ENCODE results near the gene SNCG. TPM values are rescaled to one million over a fixed set of nuclear protein-coding genes. Genes with fewer than 3 reads are reported as not detected.

The SNCG gene
- total RNA-seq, 1 experiment from 2014 or later, result 61.1 TPM

DNA sequence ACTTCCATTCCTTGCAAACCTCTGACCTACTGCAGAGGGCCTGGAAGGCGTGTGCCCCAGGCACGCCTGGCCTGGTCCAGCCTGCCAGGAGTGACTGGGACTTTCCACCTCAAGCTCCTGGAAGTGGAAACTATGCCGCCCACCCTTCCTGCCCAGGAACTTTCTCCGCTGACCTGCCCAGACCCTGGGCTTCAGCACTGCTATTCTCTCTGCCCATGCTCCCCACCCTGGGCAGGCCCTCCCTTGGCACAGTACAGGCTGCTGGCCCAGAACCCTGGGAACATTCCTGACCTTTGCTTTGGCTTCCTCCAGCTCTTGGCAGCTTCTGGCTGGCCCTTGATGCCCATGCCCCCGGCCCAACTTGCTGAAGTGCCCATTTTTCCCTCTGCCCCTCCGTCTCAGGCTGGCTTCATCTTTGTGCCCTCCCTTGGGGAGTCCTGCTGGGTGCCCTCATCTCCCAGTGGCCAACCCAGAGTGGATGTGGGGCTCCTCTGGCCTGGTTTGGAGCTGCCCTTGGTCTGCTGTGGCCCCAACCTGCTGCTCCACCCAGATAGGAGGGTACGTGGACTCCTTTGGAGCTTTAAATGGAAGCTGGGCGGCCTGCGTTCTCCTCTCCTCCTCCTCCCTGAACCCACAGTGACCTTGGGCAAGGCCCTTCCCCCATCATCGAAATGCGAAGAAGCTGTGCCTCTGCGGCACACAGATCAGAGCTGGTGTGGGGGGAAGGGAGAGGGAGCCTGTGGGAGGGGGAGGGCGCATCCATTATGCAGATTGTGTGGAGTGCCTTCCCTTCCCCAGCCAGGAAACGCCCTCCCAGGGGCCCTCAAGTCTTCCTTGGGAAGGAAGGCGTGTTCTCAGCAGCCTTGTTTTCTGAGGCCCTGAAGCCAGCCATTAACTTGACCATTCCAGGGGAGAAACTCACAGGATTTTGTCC is 4.4 kb upstream of the SNCG start:
- intact Hi-C loops (cut with micrococcal nuclease), result no loop called here
- Histone ChIP-seq H3K27me3 (ENCODE audit: insufficient read depth, low read length) (no peaks in the 10 kb centered on the region), H3K4me3 (replicated peaks in 1 of 2; ENCODE audit: low read depth in 1 of 2, low read length in 2 of 2) (no peak overlapping the region), H3K9me2 (ENCODE audit: insufficient read depth) (no peaks in the 10 kb centered on the region), H3K79me2 (ENCODE audit: insufficient read depth, low read length) (no peaks in the 10 kb centered on the region), H3K4me2 (ENCODE audit: low read length) (peak overlapping the region; percentile 19), H3K27ac (ENCODE audit: low read depth, low read length) (peak overlapping the region; percentile 24), H3K9me3 (ENCODE audit: control insufficient read depth in 1 of 2, insufficient read depth in 1 of 2, low read depth in 1 of 2, low read length in 2 of 2) (peaks cover 0 to 4% of the 10 kb centered on the region in 2 experiments; a peak in 1 of 4 replicates), H3K9ac (ENCODE audit: low read length) (no peak overlapping the region), H2AFZ (ENCODE audit: low read depth, low read length, poor library complexity, severe bottlenecking) (no peak overlapping the region), H3K4me1 (ENCODE audit: control insufficient read depth in 1 of 2, insufficient read depth in 2 of 2, low read length in 2 of 2) (peaks cover 23 to 47% of the 10 kb centered on the region in 2 experiments), H4K20me1 (ENCODE audit: insufficient read depth) (no peaks in the 10 kb centered on the region), H3K36me3 (ENCODE audit: control insufficient read depth in 1 of 2, insufficient read depth in 2 of 2, low read length in 2 of 2) (no peaks in the 10 kb centered on the region)
- POLR2A ChIA-PET, result interaction anchor here (1.0 to 1.8 kb wide), 3 partner anchors 12 to 16 kb away, joined by 4 to 6 read pairs (median 5); partner anchors contain the start of gene ADIRF
- CTCF ChIA-PET, result interaction anchor here (0.6 to 1.8 kb wide), 2 partner anchors 13 to 270 kb away, joined by 4 to 5 read pairs; no protein-coding TSS in a partner anchor
- ATAC-seq, result no peak
- no peak for DNase-seq (ENCODE audit: low read depth, low spot score)
- peak; percentile 53 for TF ChIP-seq TCF7L2 (IDR thresholded peaks at IDR 0.05; ENCODE audit: borderline replicate concordance, extremely low read depth, insufficient read depth, insufficient read length)
- no peak for TF ChIP-seq SP1 (IDR thresholded peaks at IDR 0.05; ENCODE audit: low read depth)
- no peak for TF ChIP-seq CTCF (IDR thresholded peaks at IDR 0.05 in 2 of 3, conservative IDR thresholded peaks at IDR 0.05 in 1 of 3; ENCODE audit: borderline replicate concordance in 1 of 3, insufficient read depth in 1 of 3, low read depth in 2 of 3, low read length in 2 of 3)
- peak; percentile 23 for TF ChIP-seq POLR2A (IDR thresholded peaks at IDR 0.05; ENCODE audit: borderline replicate concordance, extremely low read depth, insufficient read depth, insufficient read length)
- BruUV-seq (replicated peaks), result no TSS peak
- RAD21 ChIA-PET (ENCODE audit: low non-redundant PET in 1 of 2, low total read pairs in 2 of 2, uncharacterized antibody in 2 of 2, unreplicated experiment in 2 of 2), result no interaction called here

Data from HCT116 (cell line).